ENCODE data around the gene NME1. TPM values are rescaled to one million over a fixed set of nuclear protein-coding genes. Genes with fewer than 3 reads are reported as not detected.

NME1 gene
- total and polyA plus RNA-seq, 7 donors, result 12.5 to 153 (median 37.7) TPM

GRCh38 chr17:51200295-51200694, 46.9 kb downstream of the NME1 start:
- DNase-seq, result no peak
- peaks cover 11 to 92% (median 45%) of the 10 kb centered on the region in 4 donors for H3K36me3 ChIP-seq
- intact Hi-C loops (cut with DNase I), result no loop called here

GRCh38 chr17:51200846-51201245, 47.5 kb downstream of the NME1 start:
- intact Hi-C loops (cut with DNase I), result no loop called here

More at GRCh38 chr17:51200295-51200694, 46.9 kb downstream of the NME1 start:
- H3K27me3 ChIP-seq, result no peaks in the 10 kb centered on the region
- no peaks in the 10 kb centered on the region for H3K9me3 ChIP-seq
- TF ChIP-seq POLR2A (IDR thresholded peaks at IDR 0.05) (no peak), EP300 (IDR thresholded peaks at IDR 0.05) (no peak), POLR2AphosphoS5 (IDR thresholded peaks at IDR 0.05) (no peak), CTCF (IDR thresholded peaks at IDR 0.05) (no peak)
- no peak overlapping the region for H3K4me3 ChIP-seq
- no peak overlapping the region for H3K27ac ChIP-seq
- no peaks in the 10 kb centered on the region for H3K4me1 ChIP-seq
- WGBS, 2 donors, result 81 to 95% methylated on average over 6 of the region's 6 CpGs

GRCh38 chr17:51203838-51204237, 50.5 kb downstream of the NME1 start:
- Histone ChIP-seq H3K9me3 (no peaks in the 10 kb centered on the region), H3K4me1 (no peaks in the 10 kb centered on the region), H3K4me3 (no peak overlapping the region), H3K36me3 (peaks cover 21 to 100% (median 42%) of the 10 kb centered on the region in 4 donors), H3K27ac (no peak overlapping the region), H3K27me3 (no peaks in the 10 kb centered on the region)
- intact Hi-C loops (cut with DNase I), result no loop called here
- TF ChIP-seq POLR2A (IDR thresholded peaks at IDR 0.05), result no peak
- no peak for TF ChIP-seq CTCF (IDR thresholded peaks at IDR 0.05)
- TF ChIP-seq POLR2AphosphoS5 (IDR thresholded peaks at IDR 0.05), result no peak
- no peak for TF ChIP-seq EP300 (IDR thresholded peaks at IDR 0.05)
- no peak for DNase-seq

More at GRCh38 chr17:51200846-51201245, 47.5 kb downstream of the NME1 start:
- TF ChIP-seq POLR2A (IDR thresholded peaks at IDR 0.05) (no peak), EP300 (IDR thresholded peaks at IDR 0.05) (no peak), CTCF (IDR thresholded peaks at IDR 0.05) (no peak), POLR2AphosphoS5 (IDR thresholded peaks at IDR 0.05) (no peak)
- WGBS, 2 donors, result 86 to 89% methylated on average over 2 of the region's 2 CpGs
- no peak for DNase-seq
- no peaks in the 10 kb centered on the region for H3K27me3 ChIP-seq
- no peak overlapping the region for H3K27ac ChIP-seq
- H3K36me3 ChIP-seq, result peaks cover 14 to 92% (median 42%) of the 10 kb centered on the region in 4 donors
- no peaks in the 10 kb centered on the region for H3K4me1 ChIP-seq
- H3K9me3 ChIP-seq, result no peaks in the 10 kb centered on the region
- H3K4me3 ChIP-seq, result no peak overlapping the region

Other genes with a start within 250 kb of the NME1 start
- gene SPAG9, start 32.7 kb upstream of the NME1 start, total RNA-seq, result 10 to 100 TPM; 74.3 to 79.9 (median 77.0) TPM
- gene SPAG9, start 32.7 kb upstream of the NME1 start, polyA plus RNA-seq, result 10 to 100 TPM; 21.6 to 39.8 (median 29.8) TPM
- gene NME2, start 12.9 kb downstream of the NME1 start, total RNA-seq, result 100 to 1,000 TPM; 443 to 532 (median 524) TPM
- gene NME2, start 12.9 kb downstream of the NME1 start, polyA plus RNA-seq, result 100 to 1,000 TPM; 796 to 957 (median 812) TPM
- gene MBTD1, start 106.5 kb downstream of the NME1 start, total RNA-seq, result 10 to 100 TPM; 12.5 to 16.1 (median 15.3) TPM
- 1 to 10 TPM; 4.8 to 7.2 (median 6.9) TPM for gene MBTD1, start 106.5 kb downstream of the NME1 start, polyA plus RNA-seq
- gene UTP18, start 107.0 kb downstream of the NME1 start, total RNA-seq, result 10 to 100 TPM; 17.4 to 21.4 (median 19.2) TPM
- gene UTP18, start 107.0 kb downstream of the NME1 start, polyA plus RNA-seq, result 10 to 100 TPM; 20.4 to 27.9 (median 22.9) TPM

Measured in sigmoid colon (tissue), 7 donors.